HCT116 (cell line): ENCODE measurements around the gene TFAP2D. TPM values are rescaled to one million over a fixed set of nuclear protein-coding genes. Genes with fewer than 3 reads are reported as not detected.

Source experiments
- ATAC-seq: fragments of 200-7000 bp; cut with Tn5 transposase; 2 replicates; pipeline ENCODE4 v1.9.1; 2020; ENCODE audit warnings: mild to moderate bottlenecking, moderate library complexity
- BruUV-seq: library from RNA; stranded (reverse); fragments of 400-500 nt; replicated peaks from 2 replicates; lab custom pipeline; 2021; lab: Mats Ljungman, UMichigan
- CTCF ChIA-PET: fragments of 300-600 bp; sonication (Branson Sonifier 250); formaldehyde crosslinking; loops from one replicate; lab custom pipeline; 2021; ENCODE audit warnings: antibody characterized with exemption; lab: Charles Lee
- POLR2A ChIA-PET: fragments of 300-600, 350-600 bp; sonication (Branson Sonifier 250); formaldehyde crosslinking; loops from one replicate; lab custom pipeline; 2021; ENCODE audit warnings: antibody characterized with exemption; lab: Charles Lee
- RAD21 ChIA-PET, 2 experiments: fragments of 300-600 bp; sonication (Branson Sonifier 250); formaldehyde crosslinking; loops; one replicate each; lab custom pipeline; 2023; ENCODE audit warnings: low total read pairs in 2 of 2; ENCODE audit not compliant: uncharacterized antibody in 2 of 2, unreplicated experiment in 2 of 2, low non-redundant PET in 1 of 2; lab: Charles Lee
- DNase-seq: peaks from one replicate; pipeline ENCODE4 v3.0.0-alpha.2; 2010; ENCODE audit warnings: low read depth, low spot score
- H2AFZ ChIP-seq: fragments of 200-600 bp; shearing (Covaris generic), sonication (generic); 2 replicates; pipeline ENCODE4 v1.6.1; 2017; ENCODE audit warnings: low read depth, mixed run types, mixed read lengths, antibody characterized with exemption, low read length; ENCODE audit not compliant: poor library complexity, severe bottlenecking
- H3K27ac ChIP-seq: 2 replicates; pipeline ENCODE4 v1.5.1; 2012; ENCODE audit warnings: low read depth, low read length
- H3K27me3 ChIP-seq: fragments of 200-600 bp; sonication (generic); 2 replicates; pipeline ENCODE4 v1.6.1; 2016; ENCODE audit warnings: mixed run types, low read length, mixed read lengths; ENCODE audit not compliant: insufficient read depth
- H3K36me3 ChIP-seq, 2 experiments: fragments of 200-500 bp in 1 of 2; fragments of 200-600 bp in 1 of 2; sonication (Bioruptor generic) in 1 of 2; sonication (generic) in 1 of 2; 2 replicates each; pipeline versions ENCODE4 v1.5.1 to v1.6.1; 2014 to 2016; ENCODE audit warnings: low read length in 2 of 2, inconsistent platforms in 1 of 2, mixed read lengths in 1 of 2, mixed run types in 1 of 2; ENCODE audit not compliant: insufficient read depth in 2 of 2, control insufficient read depth in 1 of 2
- H3K4me1 ChIP-seq, 2 experiments: fragments of 200-600 bp in 1 of 2; sonication (generic) in 1 of 2; 2 replicates each; pipeline versions ENCODE4 v1.5.1 to v1.6.1; 2012 to 2017; ENCODE audit warnings: low read length in 2 of 2, inconsistent platforms in 1 of 2, mild to moderate bottlenecking in 1 of 2, mixed read lengths in 1 of 2, mixed run types in 1 of 2, moderate library complexity in 1 of 2; ENCODE audit not compliant: insufficient read depth in 2 of 2, control insufficient read depth in 1 of 2
- H3K4me2 ChIP-seq: fragments of 200-600 bp; sonication (generic); 2 replicates; pipeline ENCODE4 v1.6.1; 2017; ENCODE audit warnings: mixed run types, low read length, mixed read lengths
- H3K4me3 ChIP-seq, 2 experiments: fragments of 200-600 bp in 1 of 2; sonication (generic) in 1 of 2; replicated peaks in 1 of 2; 2 replicates each; pipeline ENCODE4 v1.5.1; 2011 to 2016; ENCODE audit warnings: low read length in 2 of 2, control low read depth in 1 of 2, low read depth in 1 of 2, mild to moderate bottlenecking in 1 of 2, mixed read lengths in 1 of 2, mixed run types in 1 of 2
- H3K79me2 ChIP-seq: fragments of 200-600 bp; sonication (generic); 2 replicates; pipeline ENCODE4 v1.6.1; 2017; ENCODE audit warnings: mild to moderate bottlenecking, mixed run types, low read length, moderate library complexity, mixed read lengths; ENCODE audit not compliant: insufficient read depth
- H3K9ac ChIP-seq: fragments of 200-600 bp; sonication (generic); 2 replicates; pipeline ENCODE4 v1.6.1; 2016; ENCODE audit warnings: low read length, mixed read lengths
- H3K9me2 ChIP-seq: fragments of 200-600 bp; sonication (generic), shearing (Covaris generic); 2 replicates; pipeline ENCODE4 v1.6.1; 2017; ENCODE audit warnings: mixed run types, mild to moderate bottlenecking, moderate library complexity; ENCODE audit not compliant: insufficient read depth
- H3K9me3 ChIP-seq, 2 experiments: fragments of 200-500 bp in 1 of 2; fragments of 200-600 bp in 1 of 2; sonication (Bioruptor generic) in 1 of 2; sonication (generic) in 1 of 2; 2 replicates each; pipeline ENCODE4 v1.6.1; 2014 to 2017; ENCODE audit warnings: low read length in 2 of 2, mixed read lengths in 2 of 2, inconsistent platforms in 1 of 2, low read depth in 1 of 2, mild to moderate bottlenecking in 1 of 2, mixed run types in 1 of 2, moderate library complexity in 1 of 2; ENCODE audit not compliant: control insufficient read depth in 1 of 2, insufficient read depth in 1 of 2
- H4K20me1 ChIP-seq: fragments of 200-600 bp; sonication (generic), shearing (Covaris generic); 2 replicates; pipeline ENCODE4 v1.6.1; 2017; ENCODE audit warnings: mixed run types, mild to moderate bottlenecking, moderate library complexity; ENCODE audit not compliant: insufficient read depth
- ATF3 ChIP-seq: IDR thresholded peaks from 2 replicates; pipeline ENCODE4 v1.6.1; 2012
- CBX3 ChIP-seq: IDR thresholded peaks from 2 replicates; pipeline ENCODE4 v1.6.1; 2012; ENCODE audit warnings: low read depth
- CEBPB ChIP-seq: IDR thresholded peaks from 2 replicates; pipeline ENCODE4 v1.6.1; 2012; ENCODE audit warnings: low read depth
- EGR1 ChIP-seq: IDR thresholded peaks from 2 replicates; pipeline ENCODE4 v1.6.1; 2012; ENCODE audit warnings: low read depth
- ELF1 ChIP-seq: IDR thresholded peaks from 2 replicates; pipeline ENCODE4 v1.6.1; 2012; ENCODE audit warnings: low read depth, borderline replicate concordance
- EZH2phosphoT487 ChIP-seq: fragments of 200-600 bp; IDR thresholded peaks from 2 replicates; pipeline ENCODE4 v1.6.1; 2018; ENCODE audit warnings: antibody characterized with exemption, borderline replicate concordance
- FOSL1 ChIP-seq: IDR thresholded peaks from 2 replicates; pipeline ENCODE4 v1.6.1; 2012; ENCODE audit warnings: low read depth
- JUND ChIP-seq: IDR thresholded peaks from 2 replicates; pipeline ENCODE4 v1.6.1; 2012
- POLR2A ChIP-seq: IDR thresholded peaks from 2 replicates; pipeline ENCODE4 v1.7.0; 2011; ENCODE audit warnings: borderline replicate concordance; ENCODE audit not compliant: insufficient read depth, insufficient read length; ENCODE audit errors: extremely low read depth
- POLR2AphosphoS5 ChIP-seq: IDR thresholded peaks from 2 replicates; pipeline ENCODE4 v1.6.1; 2011; ENCODE audit warnings: mild to moderate bottlenecking, low read depth, low read length, moderate library complexity
- REST ChIP-seq: IDR thresholded peaks from 2 replicates; pipeline ENCODE4 v1.6.1; 2012; ENCODE audit warnings: low read depth
- SIN3A ChIP-seq: IDR thresholded peaks from 2 replicates; pipeline ENCODE4 v1.6.1; 2012; ENCODE audit warnings: low read depth
- YY1 ChIP-seq: IDR thresholded peaks from 2 replicates; pipeline ENCODE4 v1.6.1; 2011; ENCODE audit warnings: low read length, low read depth, moderate library complexity, mild to moderate bottlenecking; ENCODE audit not compliant: insufficient replicate concordance; ENCODE audit errors: extremely low read depth
- ZBTB33 ChIP-seq: IDR thresholded peaks from 2 replicates; pipeline ENCODE4 v1.6.1; 2011; ENCODE audit warnings: mild to moderate bottlenecking, low read length, moderate library complexity; ENCODE audit not compliant: insufficient replicate concordance; ENCODE audit errors: extremely low read depth
- ZFX ChIP-seq: fragments of 450-650 bp; IDR thresholded peaks from 2 replicates; pipeline ENCODE4 v1.6.1; 2017
- ZNF274 ChIP-seq: fragments of 200-500 bp; sonication (Bioruptor generic); IDR thresholded peaks from 2 replicates; pipeline ENCODE4 v1.6.1; 2014; ENCODE audit warnings: mild to moderate bottlenecking, low read depth, low read length, inconsistent platforms
- intact Hi-C: fragments of 100-400 bp; cut with micrococcal nuclease; formaldehyde crosslinking; loops from 2 replicates; pipeline ENCODE4 v1.10.0; 2022
- total RNA-seq: library from RNA; stranded (reverse); gene quantifications from one replicate; pipeline ENCODE4 v1.2.1, GENCODE V29; 2021; ENCODE audit not compliant: unreplicated experiment

TFAP2D gene
- total RNA-seq, 1 experiment from 2014 or later: not detected

- BruUV-seq: no TSS peak
- Histone ChIP-seq H3K79me2 (no peaks in the 10 kb centered on the region), H3K4me3 (no peak overlapping the region), H3K27ac (no peak overlapping the region), H3K9ac (no peak overlapping the region), H2AFZ (no peak overlapping the region), H3K9me2 (no peaks in the 10 kb centered on the region), H3K4me1 (no peaks in the 10 kb centered on the region), H3K9me3 (peaks cover 3 to 12% of the 10 kb centered on the region in 2 experiments; a peak in 2 of 4 replicates), H3K4me2 (no peak overlapping the region), H3K36me3 (no peaks in the 10 kb centered on the region), H4K20me1 (no peaks in the 10 kb centered on the region), H3K27me3 (no peaks in the 10 kb centered on the region)
- intact Hi-C loops: no loop called here
- CTCF ChIA-PET: no interaction called here
- TF ChIP-seq SIN3A: no peak
- no peak for TF ChIP-seq FOSL1
- TF ChIP-seq JUND: no peak
- TF ChIP-seq EZH2phosphoT487: no peak
- no peak for TF ChIP-seq POLR2A
- no peak for TF ChIP-seq ELF1
- no peak for DNase-seq
- POLR2A ChIA-PET: no interaction called here
- ATAC-seq: no peak
- RAD21 ChIA-PET: no interaction called here
Measured at GRCh38 chr6:50718566-50718965, 5.2 kb downstream of the TFAP2D start.

- H3K4me3 ChIP-seq: no peak overlapping the region
- H3K9me2 ChIP-seq: no peaks in the 10 kb centered on the region
- RAD21 ChIA-PET: no interaction called here
- no TSS peak for BruUV-seq
- H4K20me1 ChIP-seq: no peaks in the 10 kb centered on the region
- CTCF ChIA-PET: no interaction called here
- intact Hi-C loops: no loop called here
- DNase-seq (no peak), ATAC-seq (no peak)
- no peaks in the 10 kb centered on the region for H3K79me2 ChIP-seq
- POLR2A ChIA-PET: no interaction called here
- no peaks in the 10 kb centered on the region for H3K36me3 ChIP-seq
- no peak overlapping the region for H3K9ac ChIP-seq
- no peak overlapping the region for H3K27ac ChIP-seq
- H3K27me3 ChIP-seq: no peaks in the 10 kb centered on the region
- H3K4me1 ChIP-seq: no peaks in the 10 kb centered on the region
- no peak overlapping the region for H3K4me2 ChIP-seq
- H2AFZ ChIP-seq: no peak overlapping the region
- peaks cover 3 to 12% of the 10 kb centered on the region in 2 experiments; a peak in 2 of 4 replicates for H3K9me3 ChIP-seq
- TF ChIP-seq FOSL1 (no peak), CEBPB (no peak), ELF1 (no peak), REST (no peak), ATF3 (no peak), YY1 (no peak), POLR2A (no peak), EZH2phosphoT487 (no peak), POLR2AphosphoS5 (no peak), JUND (no peak), CBX3 (no peak), ZFX (no peak), ZNF274 (no peak), ZBTB33 (no peak), EGR1 (no peak)
Measured at GRCh38 chr6:50720623-50721022, 7.3 kb downstream of the TFAP2D start.
